IPS DF 6.9 (cell line): ENCODE measurements around the gene EIF5AL1.
"Not testable (repeated sequence)": the region's sequence is repeated elsewhere in the genome, so short reads cannot be mapped to it uniquely, and the experiment has no call there.

ENCODE experiments used
- DNase-seq: peaks from one replicate; pipeline ENCODE4 v3.0.0-alpha.2; 2013; ENCODE audit warnings: low read depth, low spot score
- H3K27ac ChIP-seq: one replicate; pipeline ENCODE4 v1.5.1; 2013; ENCODE audit warnings: low read length, control low read depth
- H3K27me3 ChIP-seq: 2 replicates; pipeline ENCODE4 v1.6.1; 2013; ENCODE audit warnings: mild to moderate bottlenecking, low read length; ENCODE audit not compliant: control insufficient read depth, insufficient read depth
- H3K36me3 ChIP-seq: 2 replicates; pipeline ENCODE4 v1.6.1; 2013; ENCODE audit warnings: low read length; ENCODE audit not compliant: control insufficient read depth, insufficient read depth
- H3K4me1 ChIP-seq: 2 replicates; pipeline ENCODE4 v1.6.1; 2013; ENCODE audit warnings: low read length; ENCODE audit not compliant: control insufficient read depth, insufficient read depth
- H3K4me3 ChIP-seq: 2 replicates; pipeline ENCODE4 v1.5.1; 2013; ENCODE audit warnings: mild to moderate bottlenecking, low read length
- H3K9me3 ChIP-seq: 2 replicates; pipeline ENCODE4 v1.6.1; 2013; ENCODE audit warnings: low read length, inconsistent platforms; ENCODE audit not compliant: control insufficient read depth, insufficient read depth
- WGBS: extraction: QIAGEN DNeasy Blood & Tissue Kit; methylation state at CpG from one replicate; pipeline ENCODE4 v1.1.7; 2013; ENCODE audit warnings: mixed read lengths, missing lambda C conversion rate; ENCODE audit not compliant: insufficient read length, insufficient coverage; 5-methylcytosine and 5-hydroxymethylcytosine counted together

The EIF5AL1 gene

DNA sequence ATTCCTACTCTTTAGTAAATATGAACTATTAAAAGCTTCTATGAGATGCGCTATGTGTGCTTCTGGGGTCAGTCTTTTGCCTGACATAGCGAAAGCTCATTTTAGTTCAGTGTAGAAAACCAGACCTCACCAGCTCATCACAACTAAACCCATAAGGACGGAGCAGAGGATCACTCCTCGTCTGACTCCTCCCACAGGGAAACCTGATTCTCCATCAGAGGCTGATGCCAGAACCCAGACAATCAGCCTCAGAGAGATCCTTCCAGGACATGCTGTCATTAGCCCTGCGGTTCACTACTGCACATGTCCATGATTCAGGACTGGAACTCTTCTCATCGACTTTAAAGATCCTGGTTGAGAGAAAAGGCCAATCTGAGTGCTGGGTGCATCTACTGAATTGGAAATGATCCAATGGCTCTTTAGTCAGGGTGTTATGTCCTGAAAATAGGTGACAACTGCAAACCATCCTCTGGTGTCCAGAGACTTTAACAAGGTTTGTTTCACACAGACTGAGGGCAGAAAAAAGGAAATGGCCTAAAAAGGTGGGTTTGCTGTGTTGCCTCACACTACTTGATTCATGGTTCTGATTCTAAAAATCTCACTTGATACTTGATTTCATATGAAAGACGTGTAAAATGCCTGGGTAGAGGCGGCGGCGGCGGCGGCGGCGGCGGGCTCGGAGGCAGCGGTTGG lies at the start of gene EIF5AL1:
TSS of gene EIF5AL1 (plus strand) at position 643 of the 693 bp plus-strand sequence. CDS start 117 bp downstream, outside the sequence.
- H3K9me3 ChIP-seq, H3K27me3 ChIP-seq, H3K36me3 ChIP-seq, DNase-seq, H3K4me3 ChIP-seq, H3K27ac ChIP-seq, H3K4me1 ChIP-seq: not testable (repeated sequence)
- no CpG with 5 or more reads among the region's 17 CpGs for WGBS

GRCh38 chr10:79463578-79464496 lies 48.5 kb upstream of the EIF5AL1 start:
- DNase-seq: no peak
- H3K27ac ChIP-seq: no peak overlapping the region
- no CpG with 5 or more reads among the region's 10 CpGs for WGBS
- H3K4me3 ChIP-seq: no peak overlapping the region
- H3K27me3 ChIP-seq: peaks cover 2% of the 10 kb centered on the region; the same call in 1 of the 2 replicates
- H3K4me1 ChIP-seq: no peaks in the 10 kb centered on the region
- no peaks in the 10 kb centered on the region for H3K9me3 ChIP-seq
- H3K36me3 ChIP-seq: no peaks in the 10 kb centered on the region

- H3K27ac ChIP-seq: no peak overlapping the region
- DNase-seq: no peak
- H3K4me1 ChIP-seq: no peaks in the 10 kb centered on the region
- H3K27me3 ChIP-seq: peaks cover 2% of the 10 kb centered on the region; the same call in 1 of the 2 replicates
- H3K9me3 ChIP-seq: no peaks in the 10 kb centered on the region
- H3K36me3 ChIP-seq: no peaks in the 10 kb centered on the region
- H3K4me3 ChIP-seq: no peak overlapping the region
- WGBS: no CpG with 5 or more reads among the region's 3 CpGs
Measured at GRCh38 chr10:79465341-79465740, 47.0 kb upstream of the EIF5AL1 start.

- H3K9me3 ChIP-seq: no peaks in the 10 kb centered on the region
- H3K36me3 ChIP-seq: no peaks in the 10 kb centered on the region
- H3K27ac ChIP-seq: no peak overlapping the region
- no peaks in the 10 kb centered on the region for H3K27me3 ChIP-seq
- H3K4me3 ChIP-seq: no peak overlapping the region
- no peak for DNase-seq
- no peaks in the 10 kb centered on the region for H3K4me1 ChIP-seq
- no CpG with 5 or more reads among the region's 3 CpGs for WGBS
Measured at GRCh38 chr10:79468015-79468560, 44.2 kb upstream of the EIF5AL1 start.

GRCh38 chr10:79468841-79469585 lies 43.3 kb upstream of the EIF5AL1 start:
- no peaks in the 10 kb centered on the region for H3K4me1 ChIP-seq
- no peaks in the 10 kb centered on the region for H3K36me3 ChIP-seq
- no peak overlapping the region for H3K4me3 ChIP-seq
- WGBS: no CpG with 5 or more reads among the region's 6 CpGs
- H3K27ac ChIP-seq: no peak overlapping the region
- H3K9me3 ChIP-seq: no peaks in the 10 kb centered on the region
- no peaks in the 10 kb centered on the region for H3K27me3 ChIP-seq
- no peak for DNase-seq

DNA sequence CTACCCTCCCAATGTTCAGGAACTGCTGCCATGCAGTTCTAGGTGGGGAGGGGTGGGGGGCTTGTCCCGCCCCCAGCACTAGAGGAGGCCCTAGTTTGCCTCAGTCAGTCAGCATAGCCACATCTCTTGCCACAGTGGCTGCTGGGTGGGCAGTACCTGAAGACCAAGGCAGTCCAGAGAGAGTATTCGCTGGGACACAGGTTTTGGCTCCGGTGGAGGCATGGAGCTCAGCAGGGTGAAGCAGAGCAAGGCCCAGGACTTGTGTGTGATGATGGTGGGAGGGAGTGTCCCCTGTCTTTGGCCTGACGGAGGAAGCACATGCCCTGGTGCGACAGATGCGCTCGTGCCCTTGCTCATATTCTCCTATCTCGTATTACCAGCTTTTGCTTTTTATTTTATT lies 42.2 kb upstream of the EIF5AL1 start:
- no peak overlapping the region for H3K27ac ChIP-seq
- H3K9me3 ChIP-seq: no peaks in the 10 kb centered on the region
- no CpG with 5 or more reads among the region's 8 CpGs for WGBS

DNA sequence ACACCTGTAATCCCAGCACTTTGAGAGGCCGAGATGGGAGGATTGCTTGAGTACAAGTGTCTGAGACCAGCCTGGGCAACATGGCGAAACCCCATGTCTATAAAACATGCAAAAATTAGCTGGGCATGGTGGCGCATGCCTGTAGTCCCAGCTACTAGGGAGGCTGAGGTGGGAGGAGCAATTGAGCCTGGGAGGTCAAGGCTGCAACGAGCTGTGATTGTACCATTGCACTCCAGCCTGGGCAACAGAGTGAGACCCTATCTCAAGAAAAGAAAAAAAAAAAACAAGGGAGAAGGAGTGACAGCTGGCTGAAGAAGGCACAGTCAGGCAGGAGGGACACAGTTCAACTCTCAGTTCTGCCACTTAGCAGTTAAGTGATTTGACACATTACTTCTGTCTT lies 40.6 kb upstream of the EIF5AL1 start:
- no peaks in the 10 kb centered on the region for H3K4me1 ChIP-seq
- no peaks in the 10 kb centered on the region for H3K27me3 ChIP-seq
- no peaks in the 10 kb centered on the region for H3K9me3 ChIP-seq
- H3K36me3 ChIP-seq: no peaks in the 10 kb centered on the region
- no peak overlapping the region for H3K27ac ChIP-seq
- H3K4me3 ChIP-seq: no peak overlapping the region
- DNase-seq: no peak
- no CpG with 5 or more reads among the region's 4 CpGs for WGBS

More for the DNA sequence above, 42.2 kb upstream of the EIF5AL1 start:
- H3K27me3 ChIP-seq: no peaks in the 10 kb centered on the region
- H3K36me3 ChIP-seq: no peaks in the 10 kb centered on the region
- DNase-seq: no peak
- H3K4me1 ChIP-seq: no peaks in the 10 kb centered on the region
- no peak overlapping the region for H3K4me3 ChIP-seq

- Histone ChIP-seq H3K9me3 (no peaks in the 10 kb centered on the region), H3K4me3 (no peak overlapping the region), H3K36me3 (no peaks in the 10 kb centered on the region), H3K4me1 (no peaks in the 10 kb centered on the region), H3K27me3 (no peaks in the 10 kb centered on the region), H3K27ac (no peak overlapping the region)
- WGBS: no CpG with 5 or more reads among the region's 7 CpGs
- no peak for DNase-seq
Measured at GRCh38 chr10:79472449-79472848, 39.9 kb upstream of the EIF5AL1 start.

DNA sequence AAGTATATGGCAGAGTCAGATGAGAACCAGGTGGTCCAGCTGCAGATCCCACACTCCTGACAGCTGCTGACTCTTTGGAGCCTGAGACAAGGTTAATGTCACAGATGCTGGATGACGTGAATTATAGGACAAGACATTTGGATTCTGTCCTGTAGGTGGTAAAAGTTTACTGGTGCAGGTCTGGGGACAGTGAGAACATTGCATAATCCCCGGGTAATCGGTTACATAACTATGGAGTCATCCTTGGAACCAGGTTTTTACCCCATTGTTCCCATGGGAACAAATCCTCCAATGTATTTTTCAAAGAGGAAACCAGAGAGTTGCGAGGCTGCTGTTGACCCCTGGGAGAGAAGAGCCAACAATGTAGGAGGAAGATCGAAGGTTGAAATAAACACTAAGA lies 39.4 kb upstream of the EIF5AL1 start:
- DNase-seq: no peak
- no CpG with 5 or more reads among the region's 5 CpGs for WGBS

GRCh38 chr10:79473496-79474095 lies 38.7 kb upstream of the EIF5AL1 start:
- Histone ChIP-seq H3K36me3 (no peaks in the 10 kb centered on the region), H3K9me3 (no peaks in the 10 kb centered on the region), H3K4me1 (no peaks in the 10 kb centered on the region), H3K4me3 (no peak overlapping the region), H3K27me3 (no peaks in the 10 kb centered on the region), H3K27ac (no peak overlapping the region)
- WGBS: no CpG with 5 or more reads among the region's 5 CpGs
- no peak for DNase-seq

More for the DNA sequence above, 39.4 kb upstream of the EIF5AL1 start:
- Histone ChIP-seq H3K36me3 (no peaks in the 10 kb centered on the region), H3K27ac (no peak overlapping the region), H3K9me3 (no peaks in the 10 kb centered on the region), H3K4me3 (no peak overlapping the region), H3K27me3 (no peaks in the 10 kb centered on the region), H3K4me1 (no peaks in the 10 kb centered on the region)
